HG03159 (cell line): ENCODE results near the gene CHAC1.
"Not testable (repeated sequence)": the region's sequence is repeated elsewhere in the genome, so short reads cannot be mapped to it uniquely, and the experiment has no call there.

ENCODE experiments used
- ATAC-seq: cut with Tn5 transposase; IDR thresholded peaks from one replicate; pipeline ENCODE4 v1.9.1; 2021; ENCODE audit warnings: mild to moderate bottlenecking, moderate library complexity; ENCODE audit not compliant: unreplicated experiment

CHAC1 gene

GRCh38 chr15:40936709-40937666 lies 16.3 kb upstream of the CHAC1 start:
- ATAC-seq: no peak

- ATAC-seq: no peak
Observed at GRCh38 chr15:40937762-40938535, 15.3 kb upstream of the CHAC1 start.

GRCh38 chr15:40938536-40938870 lies 14.8 kb upstream of the CHAC1 start:
- ATAC-seq: no peak

- ATAC-seq: no peak
Observed at GRCh38 chr15:40940296-40940801, 12.9 kb upstream of the CHAC1 start.

- ATAC-seq: no peak
Observed at GRCh38 chr15:40941068-40941527, 12.2 kb upstream of the CHAC1 start.

- peak; percentile 54 for ATAC-seq
Observed at GRCh38 chr15:40941528-40942336, 11.5 kb upstream of the CHAC1 start.

GRCh38 chr15:40942337-40942854 lies 10.9 kb upstream of the CHAC1 start:
- ATAC-seq: peak; percentile 21

GRCh38 chr15:40942878-40943277 lies 10.4 kb upstream of the CHAC1 start:
- ATAC-seq: no peak

- no peak for ATAC-seq
Observed at GRCh38 chr15:40943764-40944365, 9.4 kb upstream of the CHAC1 start.

GRCh38 chr15:40944510-40945296 lies 8.6 kb upstream of the CHAC1 start:
- no peak for ATAC-seq

- no peak for ATAC-seq
Observed at GRCh38 chr15:40948706-40949473, 4.4 kb upstream of the CHAC1 start.

- no peak for ATAC-seq
Observed at GRCh38 chr15:40949756-40950207, 3.5 kb upstream of the CHAC1 start.

- ATAC-seq: no peak
Observed at GRCh38 chr15:40951764-40952163, 1.5 kb upstream of the CHAC1 start.

- no peak for ATAC-seq
Observed at GRCh38 chr15:40952301-40952900, 870 bp upstream of the CHAC1 start.

- no peak for ATAC-seq
Observed at GRCh38 chr15:40953713-40954074, 423 bp downstream of the CHAC1 start.

- not testable (repeated sequence) for ATAC-seq
Observed at GRCh38 chr15:40954158-40954848, 1.0 kb downstream of the CHAC1 start.

- ATAC-seq: no peak
Observed at GRCh38 chr15:40955141-40955903, 2.1 kb downstream of the CHAC1 start.
